HG03097 (cell line): ENCODE results near the gene ANKRD36B.
"Not testable (repeated sequence)": the region's sequence is repeated elsewhere in the genome, so short reads cannot be mapped to it uniquely, and the experiment has no call there.

ENCODE experiments used
- ATAC-seq: cut with Tn5 transposase; IDR thresholded peaks from one replicate; pipeline ENCODE4 v1.9.1; 2021; ENCODE audit not compliant: unreplicated experiment, low FRiP score

ANKRD36B gene

GRCh38 chr2:97589598-97590510, at the start of gene ANKRD36B:
Gene ANKRD36B (minus strand): TSS chr2:97589877. CDS start chr2:97589685, 192 bp downstream.
- not testable (repeated sequence) for ATAC-seq

- not testable (repeated sequence) for ATAC-seq
Observed at GRCh38 chr2:97626049-97626430, 36.4 kb upstream of the ANKRD36B start.

DNA sequence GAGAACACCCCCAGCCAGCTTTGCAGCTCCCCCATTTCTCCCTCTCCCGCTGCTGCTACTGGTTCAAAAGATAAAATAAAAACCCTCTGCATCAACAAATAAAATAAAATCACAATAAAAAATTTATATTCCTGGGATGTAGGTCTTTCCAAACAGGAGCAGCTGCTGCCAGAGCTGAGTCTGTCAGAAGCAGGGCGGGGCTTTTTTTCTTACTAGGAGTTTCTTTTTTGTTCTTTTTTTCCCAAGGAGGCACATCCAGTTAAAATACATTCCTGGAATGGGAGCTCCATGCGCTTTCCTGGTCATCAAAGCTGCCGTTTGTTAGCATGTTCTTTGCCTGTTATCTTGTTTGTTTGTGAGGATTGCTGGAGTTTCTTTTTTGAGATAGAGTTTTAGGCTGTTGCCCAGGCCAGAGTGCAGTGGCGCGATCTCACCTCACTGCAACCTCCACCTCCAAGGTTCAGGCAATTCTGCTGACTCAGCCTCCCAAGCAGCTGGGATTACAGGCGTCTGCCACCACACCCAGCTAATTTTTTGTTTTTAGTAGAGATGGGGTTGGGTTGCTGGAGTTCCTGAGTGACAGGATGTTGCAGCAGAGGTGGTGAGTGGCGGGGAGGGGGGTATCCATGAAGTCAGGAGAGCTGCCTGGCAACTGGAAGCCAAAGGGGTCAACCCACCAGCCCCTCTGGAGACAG, 35.8 kb upstream of the ANKRD36B start:
- not testable (repeated sequence) for ATAC-seq

GRCh38 chr2:97622976-97623375, 33.3 kb upstream of the ANKRD36B start:
- ATAC-seq: not testable (repeated sequence)

- ATAC-seq: not testable (repeated sequence)
Observed at GRCh38 chr2:97620492-97620891, 30.8 kb upstream of the ANKRD36B start.

GRCh38 chr2:97618939-97619827, 29.5 kb upstream of the ANKRD36B start:
- not testable (repeated sequence) for ATAC-seq

DNA sequence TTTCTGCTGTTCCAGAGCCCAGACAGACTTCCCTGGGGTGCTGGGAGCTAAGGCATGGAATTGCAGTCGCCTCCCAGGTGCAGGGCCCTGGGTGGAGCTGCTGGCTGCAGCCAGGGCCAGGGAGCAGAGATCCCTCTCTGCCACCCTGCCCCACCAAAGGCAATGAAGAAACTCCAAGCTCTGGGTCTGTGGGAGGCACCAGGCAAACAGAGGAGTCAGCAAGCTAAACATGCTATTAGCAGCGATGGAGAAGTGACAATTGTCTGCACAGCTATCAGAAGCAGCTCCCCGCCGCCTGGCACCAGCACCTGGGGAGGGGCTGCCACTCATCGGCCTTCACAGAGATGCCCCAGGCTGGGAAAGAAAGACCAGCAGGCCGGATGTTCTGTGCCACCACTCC, 28.2 kb upstream of the ANKRD36B start:
- ATAC-seq: no peak

GRCh38 chr2:97615746-97616145, 26.1 kb upstream of the ANKRD36B start:
- not testable (repeated sequence) for ATAC-seq

DNA sequence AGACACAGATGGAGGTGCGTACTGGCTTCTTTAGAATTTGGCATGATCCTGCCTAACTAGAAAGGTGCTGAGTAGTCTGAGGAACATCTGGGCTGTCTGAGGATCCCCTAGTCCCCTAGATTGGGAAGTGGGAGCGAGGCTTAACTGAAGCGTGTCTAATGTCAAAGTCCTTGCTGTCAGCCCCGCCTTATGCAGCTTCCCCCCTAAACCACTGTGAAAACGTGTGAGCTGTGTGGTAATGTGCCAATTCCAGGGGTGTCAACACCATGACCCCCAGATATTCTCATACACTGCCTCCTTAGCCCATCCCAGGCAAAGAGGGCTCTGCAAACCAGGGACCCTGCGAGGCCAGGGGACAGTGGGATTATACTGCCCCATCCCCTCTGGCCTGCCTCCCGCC, 22.2 kb upstream of the ANKRD36B start:
- ATAC-seq: not testable (repeated sequence)

- ATAC-seq: not testable (repeated sequence)
Observed at GRCh38 chr2:97608745-97609144, 19.1 kb upstream of the ANKRD36B start.

DNA sequence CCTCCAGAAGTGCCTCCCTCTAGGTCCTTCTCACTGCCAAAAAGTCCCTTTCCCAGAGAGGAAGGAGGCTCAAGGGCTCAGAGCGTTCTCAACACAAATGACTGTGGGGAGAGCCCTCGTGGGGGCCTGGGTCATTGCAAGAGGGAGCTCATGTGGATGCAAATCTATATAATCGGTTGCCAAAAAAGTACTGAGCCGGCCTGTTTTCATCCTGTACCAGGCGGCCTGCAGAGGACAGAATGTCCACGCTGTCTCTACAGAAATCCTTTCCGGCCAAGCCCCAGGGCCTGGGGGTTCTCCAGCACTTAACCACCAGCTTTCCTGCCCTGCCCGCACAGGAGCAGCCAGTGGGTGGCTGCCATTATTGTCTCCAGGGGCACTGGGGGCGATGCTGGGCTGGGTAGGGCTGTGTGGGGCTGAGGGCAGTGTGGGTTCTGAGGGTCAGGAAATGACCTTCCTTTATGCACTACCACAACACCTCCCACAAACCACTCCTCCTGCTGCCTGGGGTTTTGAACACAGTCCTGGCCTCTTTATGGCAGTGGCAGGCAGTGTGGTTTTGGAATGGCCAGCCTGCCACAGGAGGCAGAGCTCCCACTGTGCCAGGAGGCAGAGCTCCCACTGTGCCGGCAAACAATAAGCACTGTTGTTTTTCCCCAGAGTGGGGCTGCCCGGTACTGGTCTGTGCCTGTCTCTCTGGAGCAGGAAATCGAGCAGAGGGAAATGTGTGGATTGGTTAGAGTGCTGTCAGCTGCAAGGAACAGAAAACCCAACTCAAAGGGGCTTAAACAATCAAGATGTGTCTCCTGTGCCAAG, 16.1 kb upstream of the ANKRD36B start:
- ATAC-seq: not testable (repeated sequence)

DNA sequence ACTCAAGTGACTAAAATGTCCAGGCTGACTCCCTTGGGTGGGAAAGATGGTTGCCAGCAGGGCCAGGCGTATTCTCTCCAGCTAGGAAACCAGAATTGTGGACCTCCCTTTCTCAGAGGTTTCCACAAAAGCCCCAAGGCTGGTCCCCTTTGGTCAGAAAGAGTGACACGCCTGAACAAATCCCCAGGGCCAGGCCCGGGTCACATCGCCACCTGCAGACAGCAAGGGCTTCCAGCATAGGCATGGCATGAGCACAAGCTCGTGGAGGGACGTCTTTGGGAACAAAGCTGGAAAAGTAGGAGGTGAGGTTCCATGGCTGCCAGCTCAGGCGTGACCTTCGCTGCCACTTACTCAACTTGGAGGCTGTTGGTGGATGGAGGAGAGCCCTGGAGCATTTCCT, 15.4 kb upstream of the ANKRD36B start:
- ATAC-seq: not testable (repeated sequence)

GRCh38 chr2:97601537-97601936, 11.9 kb upstream of the ANKRD36B start:
- not testable (repeated sequence) for ATAC-seq

GRCh38 chr2:97596180-97596579, 6.5 kb upstream of the ANKRD36B start:
- ATAC-seq: not testable (repeated sequence)

DNA sequence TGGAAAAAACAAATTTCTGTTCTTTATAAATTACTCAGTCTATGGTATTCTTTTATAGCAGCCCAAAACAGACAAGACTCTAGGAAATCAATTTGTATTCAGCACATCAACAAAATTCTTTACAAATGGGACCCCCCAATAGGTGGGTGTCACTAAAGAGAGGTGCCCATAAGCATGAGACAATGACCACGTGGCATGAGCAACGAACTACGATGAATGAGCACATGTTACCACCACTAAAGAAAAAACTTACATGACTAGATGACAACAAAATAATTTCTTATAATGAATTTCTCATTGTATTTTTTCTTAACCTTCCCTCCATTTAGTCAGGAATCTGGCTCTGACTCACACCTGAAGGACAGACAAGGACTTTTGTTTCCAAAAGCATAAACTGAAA, 3.8 kb upstream of the ANKRD36B start:
- ATAC-seq: not testable (repeated sequence)

DNA sequence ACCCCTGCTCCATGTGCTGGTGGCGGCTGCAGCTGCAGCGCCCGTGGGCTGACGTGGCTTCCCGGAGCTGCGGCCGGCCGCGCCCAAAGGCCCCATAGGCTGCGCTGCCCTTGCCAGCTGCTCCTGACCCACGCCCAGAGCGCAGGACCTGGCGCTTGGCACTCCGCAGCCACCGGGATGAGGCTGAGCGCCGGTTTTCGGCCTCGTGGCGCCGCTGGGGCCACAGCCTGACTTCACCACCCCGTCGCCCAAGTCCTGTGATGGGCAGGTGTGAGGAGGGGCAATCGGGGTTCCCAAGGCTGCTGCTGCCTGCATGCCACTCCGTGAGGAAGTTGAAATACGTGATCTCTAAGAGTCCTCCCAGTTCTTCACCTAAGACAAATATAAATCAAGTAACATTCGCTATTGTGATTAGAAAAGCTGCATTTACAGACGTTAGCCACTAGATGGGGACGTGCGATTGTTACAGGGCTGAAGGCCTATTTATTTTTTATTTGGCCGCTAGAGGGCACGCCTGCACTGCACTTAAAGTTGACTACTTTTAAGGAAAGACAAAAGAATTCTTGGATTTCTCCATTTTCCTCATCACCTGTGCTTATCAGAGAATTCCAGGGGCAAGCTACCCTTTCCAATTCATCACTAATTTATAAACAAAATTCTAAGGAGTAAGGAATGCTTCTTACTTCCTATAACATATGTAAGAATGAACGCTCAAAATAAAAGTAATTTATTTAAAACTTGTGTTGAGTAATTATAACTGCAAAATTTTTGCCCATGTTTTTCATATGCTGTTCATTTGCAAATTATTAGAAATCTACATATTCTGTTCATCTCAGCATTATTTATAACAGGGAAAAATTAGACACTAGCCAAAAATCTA, 1.1 kb upstream of the ANKRD36B start:
- ATAC-seq: peak; percentile 68

DNA sequence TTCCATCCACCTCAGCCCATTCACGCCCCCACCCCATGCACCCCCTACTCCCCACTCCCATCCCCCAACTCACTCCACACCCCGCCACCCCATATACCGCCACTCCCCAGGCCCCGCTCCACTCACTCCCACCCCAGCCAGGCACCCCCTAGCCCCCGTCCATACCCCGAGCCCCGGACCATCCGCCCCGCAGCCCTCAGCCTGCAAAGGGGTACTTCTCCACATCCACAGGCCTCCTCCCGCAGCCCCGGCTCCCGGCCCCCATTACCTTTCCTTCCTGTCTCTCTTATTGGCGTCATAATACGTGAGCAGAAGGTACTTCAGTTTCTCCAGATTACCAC, 450 bp downstream of the ANKRD36B start:
- ATAC-seq: not testable (repeated sequence)

DNA sequence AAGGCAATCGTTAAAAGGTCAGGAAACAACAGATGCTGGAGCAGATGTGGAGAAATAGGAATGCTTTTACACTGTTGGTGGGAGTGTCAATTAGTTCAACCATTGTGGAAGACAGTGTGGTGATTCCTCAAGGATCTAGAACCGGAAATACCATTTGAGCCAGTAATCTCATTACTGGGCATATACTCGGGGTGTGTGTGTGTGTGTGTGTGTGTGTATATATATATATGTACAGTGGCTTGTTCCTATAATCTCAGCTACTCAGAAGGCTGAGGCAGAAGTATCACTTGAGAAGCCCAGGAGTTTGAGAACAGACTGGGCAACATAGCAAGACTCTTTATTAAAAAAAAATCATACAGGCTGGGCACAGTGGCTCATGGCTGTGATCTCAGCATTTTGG, 24.0 kb downstream of the ANKRD36B start:
- not testable (repeated sequence) for ATAC-seq

- ATAC-seq: not testable (repeated sequence)
Observed at GRCh38 chr2:97552406-97552805, 37.3 kb downstream of the ANKRD36B start.
